Measurements from ENCODE around the gene KANK2.
A peak's percentile ranks its signal among the peaks of the same experiment; 100 is the strongest.
"Not testable (repeated sequence)": the region's sequence is repeated elsewhere in the genome, so short reads cannot be mapped to it uniquely, and the experiment has no call there.

Gene KANK2

DNA sequence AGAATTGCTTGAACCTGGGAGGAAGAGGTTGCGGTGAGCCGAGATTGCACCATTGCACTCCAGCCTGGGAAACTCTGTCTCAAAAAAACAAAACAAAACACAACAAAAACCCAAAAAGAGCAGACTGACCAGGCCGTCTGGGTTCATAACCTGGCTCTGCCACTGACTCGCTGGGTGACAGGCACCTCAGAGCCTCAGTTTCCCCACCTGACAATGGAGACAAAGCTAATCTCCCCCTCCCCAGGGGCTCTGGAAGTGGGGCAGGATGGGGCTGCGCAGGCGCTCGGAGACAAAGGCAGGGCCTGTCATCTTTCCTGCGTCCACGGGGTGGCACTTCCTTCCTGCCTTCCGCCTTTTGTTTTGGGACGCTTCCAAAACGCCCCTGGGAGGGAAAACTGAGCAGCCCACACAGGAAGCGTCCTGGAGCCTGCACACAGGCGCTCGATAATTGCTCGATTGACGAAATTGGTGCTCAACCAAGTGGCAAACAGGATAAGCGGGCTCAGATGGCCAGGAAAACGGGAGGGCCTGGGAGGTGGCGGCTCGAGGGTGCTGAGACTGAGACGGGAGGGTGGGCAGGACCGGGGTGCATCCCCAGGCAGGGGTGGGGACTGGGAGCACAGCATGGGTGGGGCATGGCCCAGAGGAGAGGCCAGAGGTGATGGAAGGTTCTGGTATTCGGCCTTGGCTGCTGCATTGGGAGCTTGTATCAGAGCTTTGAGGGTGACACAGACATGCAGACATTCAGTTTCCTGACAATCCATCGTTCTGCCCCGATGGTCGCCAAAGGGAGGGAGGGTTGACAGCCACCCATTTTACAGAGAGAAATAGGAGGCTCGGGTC is 59.6 kb downstream of the KANK2 start:
- no peak for DNase-seq

DNA sequence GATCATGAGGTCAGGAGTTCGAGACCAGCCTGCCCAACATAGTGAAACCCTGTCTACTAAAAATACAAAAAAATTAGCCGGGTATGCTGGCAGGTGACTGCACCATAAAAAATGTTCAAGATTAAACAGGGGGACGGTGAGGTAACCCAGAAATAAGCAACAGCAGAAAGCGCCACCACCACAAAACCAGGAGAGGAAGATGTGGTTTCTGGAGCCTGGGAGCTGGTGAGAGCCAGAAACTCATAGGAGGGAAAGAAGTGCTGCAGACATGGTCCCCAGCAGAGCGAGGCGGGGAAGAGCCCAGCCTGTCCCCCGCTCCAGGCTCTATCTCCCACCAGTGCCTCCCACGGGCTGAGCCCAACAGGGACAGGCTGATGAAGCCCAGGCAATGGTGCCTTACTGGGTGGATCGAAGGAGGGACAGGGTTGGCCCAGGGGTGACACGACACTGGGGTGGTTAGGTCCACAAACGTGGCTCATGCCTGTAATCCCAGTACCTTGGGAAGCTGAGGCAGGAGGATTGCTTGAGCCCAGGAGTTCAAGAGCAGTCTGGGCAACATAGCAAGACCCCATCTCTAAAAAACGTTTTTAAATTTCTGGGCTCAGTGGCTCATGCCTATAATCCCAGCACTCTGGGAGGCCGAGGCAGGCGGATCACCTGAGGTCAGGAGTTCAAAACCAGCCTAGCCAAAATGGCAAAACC is 60.8 kb downstream of the KANK2 start:
- DNase-seq, result no peak

DNA sequence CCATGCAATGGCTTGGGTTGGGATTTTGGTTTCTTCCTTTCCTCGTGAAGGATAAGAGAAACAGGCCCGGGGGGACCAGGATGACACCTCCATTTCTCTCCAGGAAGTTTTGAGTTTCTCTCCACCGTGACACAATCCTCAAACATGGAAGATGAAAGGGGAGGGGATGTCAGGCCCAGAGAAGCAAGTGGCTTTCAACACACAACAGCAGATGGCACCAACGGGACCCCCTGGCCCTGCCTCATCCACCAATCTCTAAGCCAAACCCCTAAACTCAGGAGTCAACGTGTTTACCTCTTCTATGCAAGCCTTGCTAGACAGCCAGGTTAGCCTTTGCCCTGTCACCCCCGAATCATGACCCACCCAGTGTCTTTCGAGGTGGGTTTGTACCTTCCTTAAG is 65.9 kb downstream of the KANK2 start:
- no peak for DNase-seq

DNA sequence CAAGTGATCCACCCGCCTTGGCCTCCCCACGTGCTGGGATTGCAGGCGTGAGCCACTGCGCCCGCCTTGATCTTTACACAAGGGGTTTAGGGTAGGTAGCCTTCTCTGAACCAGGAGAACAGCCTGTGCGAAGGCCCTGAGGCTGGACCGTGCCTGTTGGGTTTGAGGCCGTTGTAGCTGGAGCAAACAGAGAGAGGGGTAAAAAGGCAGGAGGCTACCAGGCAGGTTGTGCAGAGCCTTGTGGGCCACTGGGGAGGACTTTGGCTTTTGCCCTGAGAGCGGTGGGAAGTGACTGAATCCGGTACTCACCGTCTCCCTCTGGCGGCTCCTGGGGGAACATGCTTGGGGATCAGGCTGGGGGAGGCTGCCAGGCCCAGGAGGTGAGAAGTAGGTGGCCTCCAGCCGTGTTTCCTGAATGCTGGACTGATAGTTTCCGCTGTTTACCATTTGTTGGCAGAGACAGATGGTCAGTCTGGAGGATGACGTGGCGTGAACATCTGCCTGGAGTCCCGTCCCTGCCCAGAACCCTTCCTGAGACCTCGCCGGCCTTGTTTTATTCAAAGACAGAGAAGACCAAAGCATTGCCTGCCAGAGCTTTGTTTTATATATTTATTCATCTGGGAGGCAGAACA is 66.4 kb downstream of the KANK2 start:
- DNase-seq, result peak; percentile 32

DNA sequence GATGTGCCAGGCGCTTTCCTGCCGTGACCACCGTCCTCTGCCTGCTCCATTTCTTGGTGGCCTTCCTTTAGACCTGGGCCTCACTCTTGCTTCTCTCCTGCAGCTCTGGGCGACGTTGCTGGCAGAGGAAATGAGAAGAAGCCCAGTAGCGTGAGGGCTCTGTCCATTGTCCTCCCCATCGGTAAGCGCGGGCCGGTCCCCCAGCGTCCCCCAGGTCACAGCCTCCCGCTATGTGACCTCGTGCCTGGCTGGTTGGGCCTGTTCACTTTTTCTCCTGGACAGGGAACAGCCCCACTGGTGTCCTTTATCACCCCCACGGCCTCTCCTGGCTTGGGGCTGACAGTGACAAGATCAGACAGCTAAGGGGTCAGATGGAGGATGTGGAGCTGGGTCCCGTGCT is 69.4 kb downstream of the KANK2 start:
- DNase-seq, result no peak

DNA sequence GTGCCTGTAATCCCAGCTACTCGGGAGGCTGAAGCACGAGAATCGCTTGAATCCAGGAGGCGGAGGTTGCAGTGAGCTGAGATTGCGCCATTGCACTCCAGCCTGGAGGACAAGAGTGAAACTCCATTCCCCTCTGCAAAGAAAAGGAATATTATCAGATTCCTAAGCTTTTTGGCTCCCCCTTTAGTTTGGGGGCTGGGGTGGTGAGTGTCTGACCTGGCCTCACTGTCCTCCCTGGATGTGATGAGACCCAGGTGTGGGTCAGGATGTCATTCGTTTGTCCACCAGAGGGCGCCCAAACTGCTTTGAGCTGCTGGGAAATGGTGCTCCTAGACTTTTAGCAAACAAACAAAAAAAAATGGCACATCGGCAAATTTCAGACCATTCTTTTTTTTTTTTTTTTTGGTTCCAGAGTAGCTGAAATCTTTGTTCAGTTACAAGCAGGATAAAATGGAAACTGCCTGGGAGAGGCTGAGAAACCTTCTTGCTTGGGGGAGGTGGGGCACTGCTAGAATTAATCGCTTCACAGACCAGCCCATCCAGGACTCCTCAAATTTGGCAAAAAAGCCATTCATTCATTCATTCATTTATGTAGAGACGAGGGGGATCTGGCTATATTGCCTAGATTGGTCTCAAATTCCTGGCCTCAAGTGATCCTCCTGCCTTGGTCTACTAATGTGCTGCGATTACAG is 71.2 kb downstream of the KANK2 start:
- peak; percentile 47 for DNase-seq

DNA sequence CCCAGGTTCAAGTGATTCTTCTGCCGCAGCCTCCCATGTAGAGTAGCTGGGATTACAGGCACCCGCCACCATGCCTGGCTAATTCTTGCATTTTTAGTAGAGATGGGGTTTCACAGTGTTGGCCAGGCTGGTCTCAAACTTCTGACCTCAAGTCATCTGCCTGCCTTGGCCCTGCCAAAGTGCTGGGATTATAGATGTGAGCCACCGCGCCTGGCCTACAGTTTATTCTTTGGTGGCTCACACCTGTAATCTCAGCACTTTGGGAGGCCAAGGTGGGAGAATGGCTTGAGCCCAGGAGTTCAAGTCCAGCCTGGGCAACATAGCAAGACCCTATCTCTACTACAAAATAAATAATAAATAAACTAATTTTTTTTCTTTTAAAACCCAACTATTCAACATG is 73.2 kb downstream of the KANK2 start:
- DNase-seq, result not testable (repeated sequence)

DNA sequence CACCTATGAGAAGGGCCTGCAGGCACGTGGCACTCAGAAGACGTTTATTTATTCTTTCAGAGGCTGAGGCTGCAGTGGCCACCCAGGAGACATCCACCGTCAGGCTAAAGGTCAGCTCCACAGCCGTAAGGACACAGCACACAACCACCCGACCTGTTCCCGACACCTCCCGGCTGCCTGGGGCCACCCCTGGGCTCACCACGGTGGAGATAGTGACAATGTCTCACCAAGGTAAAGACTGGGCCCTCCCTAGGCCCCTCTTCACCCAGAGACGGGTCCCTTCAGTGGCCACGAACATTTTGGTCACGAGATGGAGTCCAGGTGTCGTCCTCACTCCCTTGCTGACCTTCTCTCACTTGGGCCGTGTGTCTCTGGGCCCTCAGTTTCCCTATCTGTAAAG is 74.2 kb downstream of the KANK2 start:
- DNase-seq, result no peak

DNA sequence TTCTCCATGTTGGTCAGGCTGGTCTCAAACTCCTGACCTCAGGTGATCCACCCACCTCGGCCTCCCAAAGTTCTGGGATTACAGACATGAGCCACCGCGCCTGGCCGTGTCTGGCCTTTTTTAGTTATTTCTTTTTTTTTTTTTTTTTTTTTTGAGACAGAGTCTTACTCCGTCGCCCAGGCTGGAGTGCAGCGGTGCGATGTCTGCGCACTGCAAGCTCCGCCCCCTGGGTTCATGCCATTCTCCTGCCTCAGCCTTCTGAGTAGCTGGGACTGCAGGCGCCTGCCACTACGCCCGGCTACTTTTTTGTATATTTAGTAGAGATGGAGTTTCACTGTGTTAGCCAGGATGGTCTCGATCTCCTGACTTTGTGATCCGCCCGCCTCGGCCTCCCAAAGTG is 75.4 kb downstream of the KANK2 start:
- DNase-seq, result not testable (repeated sequence)

DNA sequence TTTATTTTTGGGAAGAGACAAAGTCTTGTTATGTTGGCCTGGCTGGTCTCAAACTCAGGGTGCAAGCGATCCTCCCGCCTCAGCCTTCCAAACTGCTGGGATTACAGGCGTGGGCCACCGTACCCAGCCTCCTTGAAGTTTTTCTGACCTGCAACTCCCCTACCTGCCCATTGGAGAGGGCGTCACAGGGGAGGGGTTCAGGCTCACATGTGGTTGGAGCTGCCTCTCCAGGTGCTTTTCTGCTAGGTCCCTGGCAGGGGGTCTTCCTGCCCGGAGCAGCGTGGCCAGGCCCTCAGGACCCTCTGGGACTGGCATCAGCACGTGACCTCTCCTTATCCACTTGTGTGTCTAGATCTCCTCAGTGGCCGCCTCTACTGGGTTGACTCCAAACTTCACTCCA is 80.8 kb downstream of the KANK2 start:
- no peak for DNase-seq

DNA sequence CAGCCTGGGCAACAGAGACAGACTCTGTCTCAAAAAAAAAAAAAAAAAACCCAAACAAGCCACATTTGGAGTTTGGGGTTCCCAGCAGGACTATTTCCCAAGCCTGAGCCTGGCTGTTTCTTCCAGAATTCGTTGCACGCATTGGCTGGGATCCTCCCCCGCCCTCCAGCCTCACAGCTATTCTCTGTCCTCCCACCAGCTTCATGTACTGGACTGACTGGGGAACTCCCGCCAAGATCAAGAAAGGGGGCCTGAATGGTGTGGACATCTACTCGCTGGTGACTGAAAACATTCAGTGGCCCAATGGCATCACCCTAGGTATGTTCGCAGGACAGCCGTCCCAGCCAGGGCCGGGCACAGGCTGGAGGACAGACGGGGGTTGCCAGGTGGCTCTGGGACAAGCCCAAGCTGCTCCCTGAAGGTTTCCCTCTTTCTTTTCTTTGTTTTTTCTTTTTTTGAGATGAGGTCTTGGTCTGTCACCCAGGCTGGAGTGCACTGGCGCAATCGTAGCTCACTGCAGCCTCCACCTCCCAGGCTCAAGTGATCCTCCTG is 81.4 kb downstream of the KANK2 start:
- no peak for DNase-seq

DNA sequence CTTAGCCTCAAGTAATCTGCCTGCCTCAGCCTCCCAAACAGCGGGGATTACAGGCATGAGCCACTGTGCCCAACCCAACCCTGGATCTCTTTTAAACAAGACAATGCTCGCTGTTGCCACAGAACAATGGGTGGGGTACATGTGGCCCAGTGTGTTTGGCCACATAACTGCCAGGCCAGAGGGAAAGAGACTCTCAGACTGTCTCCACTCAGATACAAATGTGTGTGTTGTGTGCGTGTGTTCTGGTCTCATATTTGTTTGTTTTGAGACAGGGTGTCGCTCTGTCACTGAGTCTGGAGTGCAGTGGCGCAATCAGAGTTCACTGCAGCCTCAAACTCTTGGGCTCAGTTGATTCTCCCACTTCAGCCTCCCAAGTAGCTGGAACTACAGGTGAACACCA is 82.3 kb downstream of the KANK2 start:
- DNase-seq, result no peak

Measured in NK-92 treated with Interleukin-12 subunit alpha and Interleukin-12 subunit beta, amount 100 ng/mL, for 24 hours (cell line).